Prostate gland (tissue), 2 donors: ENCODE measurements around the gene SLTM.

Source experiments
- POLR2AphosphoS5 ChIP-seq: sonication (generic); formaldehyde crosslinking; IDR thresholded peaks from one replicate; pipeline ENCODE4 v1.6.1; 2017; ENCODE audit warnings: antibody characterized with exemption
- TF ChIP-seq, protein P1 (sequence below), 4 experiments: fragments of 200-600 bp in 2 of 4; fragments of 450-650 bp in 2 of 4; sonication (generic) in 2 of 4; IDR thresholded peaks; 1 replicate in 3 of 4; 2 replicates in 1 of 4; pipeline ENCODE4 v1.5.1; 2016 to 2019; ENCODE audit warnings: antibody characterized with exemption in 4 of 4, mild to moderate bottlenecking in 2 of 4, moderate library complexity in 2 of 4

DNA sequence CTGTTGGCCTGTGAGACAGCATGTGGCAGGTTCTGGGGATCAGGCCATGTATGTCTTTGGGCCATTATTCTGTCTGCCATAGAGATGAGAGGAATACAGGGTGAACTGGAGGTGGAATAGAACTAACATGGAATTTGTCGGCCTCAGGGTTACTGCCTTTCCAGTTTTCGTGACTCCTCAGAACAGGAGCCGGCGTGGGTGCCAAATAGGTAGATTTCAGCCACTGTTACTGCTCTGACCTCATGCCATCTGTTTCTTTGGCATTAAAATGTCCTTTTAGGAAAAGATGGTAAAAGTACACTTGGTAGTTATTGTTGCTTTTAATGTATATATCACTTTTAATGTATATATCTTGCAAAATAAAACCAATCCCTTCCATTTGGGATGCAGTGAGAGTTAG lies 65.6 kb downstream of the SLTM start:
- TF ChIP-seq, protein P1, sequence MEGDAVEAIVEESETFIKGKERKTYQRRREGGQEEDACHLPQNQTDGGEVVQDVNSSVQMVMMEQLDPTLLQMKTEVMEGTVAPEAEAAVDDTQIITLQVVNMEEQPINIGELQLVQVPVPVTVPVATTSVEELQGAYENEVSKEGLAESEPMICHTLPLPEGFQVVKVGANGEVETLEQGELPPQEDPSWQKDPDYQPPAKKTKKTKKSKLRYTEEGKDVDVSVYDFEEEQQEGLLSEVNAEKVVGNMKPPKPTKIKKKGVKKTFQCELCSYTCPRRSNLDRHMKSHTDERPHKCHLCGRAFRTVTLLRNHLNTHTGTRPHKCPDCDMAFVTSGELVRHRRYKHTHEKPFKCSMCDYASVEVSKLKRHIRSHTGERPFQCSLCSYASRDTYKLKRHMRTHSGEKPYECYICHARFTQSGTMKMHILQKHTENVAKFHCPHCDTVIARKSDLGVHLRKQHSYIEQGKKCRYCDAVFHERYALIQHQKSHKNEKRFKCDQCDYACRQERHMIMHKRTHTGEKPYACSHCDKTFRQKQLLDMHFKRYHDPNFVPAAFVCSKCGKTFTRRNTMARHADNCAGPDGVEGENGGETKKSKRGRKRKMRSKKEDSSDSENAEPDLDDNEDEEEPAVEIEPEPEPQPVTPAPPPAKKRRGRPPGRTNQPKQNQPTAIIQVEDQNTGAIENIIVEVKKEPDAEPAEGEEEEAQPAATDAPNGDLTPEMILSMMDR (IDR thresholded peaks at IDR 0.05), result no peak
- no peak for TF ChIP-seq POLR2AphosphoS5
